CD8-positive, alpha-beta memory T cell (primary cell): ENCODE data around the gene RELN. TPM values are rescaled to one million over a fixed set of nuclear protein-coding genes. Genes with fewer than 3 reads are reported as not detected.

Source experiments
- CTCF ChIA-PET: fragments of 350-600 bp; sonication (Branson Sonifier 250); formaldehyde crosslinking; loops from one replicate; lab custom pipeline; 2021; ENCODE audit warnings: antibody characterized with exemption; lab: Charles Lee
- POLR2A ChIA-PET: fragments of 350-600 bp; sonication (Branson Sonifier 250); formaldehyde crosslinking; loops from one replicate; lab custom pipeline; 2021; ENCODE audit warnings: antibody characterized with exemption; lab: Charles Lee
- DNase-seq, 5 donors: peaks; one replicate each; pipeline versions ENCODE4 v3.0.0 to v3.0.0-alpha.2; 2020 to 2022; ENCODE audit warnings: mixed read lengths in 1 of 5
- H3K27ac ChIP-seq: one replicate; pipeline ENCODE4 v1.7.0; 2013; ENCODE audit warnings: low read depth, mild to moderate bottlenecking, low read length, moderate library complexity
- H3K27me3 ChIP-seq: 2 replicates; pipeline ENCODE4 v1.7.0; 2013; ENCODE audit warnings: low read length, mild to moderate bottlenecking; ENCODE audit not compliant: insufficient read depth, poor library complexity, severe bottlenecking
- H3K36me3 ChIP-seq: 2 replicates; pipeline ENCODE4 v1.7.0; 2013; ENCODE audit warnings: mild to moderate bottlenecking, low read length, moderate library complexity; ENCODE audit not compliant: insufficient read depth
- H3K4me1 ChIP-seq: 2 replicates; pipeline ENCODE4 v1.7.0; 2013; ENCODE audit warnings: mild to moderate bottlenecking, low read length, moderate library complexity; ENCODE audit not compliant: insufficient read depth
- H3K4me3 ChIP-seq: 2 replicates; pipeline ENCODE4 v1.7.0; 2013; ENCODE audit warnings: mild to moderate bottlenecking, low read length
- H3K9me3 ChIP-seq: 2 replicates; pipeline ENCODE4 v1.7.0; 2013; ENCODE audit warnings: mild to moderate bottlenecking, low read length
- H3K27ac Mint-ChIP-seq, 8 donors: one replicate each; pipeline ENCODE4 v1.8.0; 2020 to 2021; ENCODE audit warnings: mixed read lengths in 8 of 8, mild to moderate bottlenecking in 6 of 8, inconsistent platforms in 3 of 8, moderate library complexity in 3 of 8
- H3K27me3 Mint-ChIP-seq, 2 donors: one replicate each; pipeline ENCODE4 v1.8.0; 2020 to 2021; ENCODE audit warnings: mixed read lengths in 2 of 2, mild to moderate bottlenecking in 1 of 2, moderate library complexity in 1 of 2
- H3K36me3 Mint-ChIP-seq, 3 donors: one replicate each; pipeline ENCODE4 v1.8.0; 2020 to 2021; ENCODE audit warnings: mixed read lengths in 3 of 3, inconsistent platforms in 1 of 3, mild to moderate bottlenecking in 1 of 3
- H3K4me1 Mint-ChIP-seq, 3 donors: one replicate each; pipeline ENCODE4 v1.8.0; 2020 to 2021; ENCODE audit warnings: mixed read lengths in 3 of 3, inconsistent platforms in 1 of 3, mild to moderate bottlenecking in 1 of 3
- H3K4me3 Mint-ChIP-seq, 7 donors: one replicate each; pipeline ENCODE4 v1.8.0; 2020 to 2021; ENCODE audit warnings: mixed read lengths in 7 of 7, mild to moderate bottlenecking in 6 of 7, moderate library complexity in 4 of 7, inconsistent platforms in 2 of 7
- H3K9me3 Mint-ChIP-seq, 5 donors: one replicate each; pipeline ENCODE4 v1.8.0; 2020 to 2022; ENCODE audit warnings: mixed read lengths in 5 of 5, mild to moderate bottlenecking in 3 of 5, moderate library complexity in 2 of 5, inconsistent platforms in 1 of 5
- polyA plus RNA-seq: library from polyadenylated mRNA; unstranded; fragments of 300-500 nt; fragmentation: Illumina TruSeq; gene quantifications from one replicate; pipeline ENCODE4 v1.2.3, GENCODE V29; 2021
- total RNA-seq, 2 experiments: library from RNA; stranded (reverse); gene quantifications; one replicate each; pipeline ENCODE4 v1.2.3, GENCODE V29; 2021

RELN gene
- total and polyA plus RNA-seq, 3 experiments from 2014 or later, result not detected

- Mint-ChIP-seq H3K4me1 (no peaks in the 10 kb centered on the region), H3K36me3 (no peaks in the 10 kb centered on the region), H3K9me3 (peaks cover 0 to 3% (median 0%) of the 10 kb centered on the region in 5 donors), H3K27me3 (no peaks in the 10 kb centered on the region), H3K27ac (no peak overlapping the region), H3K4me3 (no peak overlapping the region)
- Histone ChIP-seq H3K27ac (no peak overlapping the region), H3K4me3 (no peak overlapping the region), H3K27me3 (no peaks in the 10 kb centered on the region), H3K36me3 (no peaks in the 10 kb centered on the region), H3K9me3 (no peaks in the 10 kb centered on the region), H3K4me1 (no peaks in the 10 kb centered on the region)
- ChIA-PET CTCF (no interaction called here), POLR2A (no interaction called here)
- no peak for DNase-seq
Measured at GRCh38 chr7:104024632-104025031, 35.2 kb upstream of the RELN start.

GRCh38 chr7:104023100-104023499 is 33.6 kb upstream of the RELN start:
- POLR2A ChIA-PET, result no interaction called here
- Mint-ChIP-seq H3K27me3 (peaks cover 0 to 1% of the 10 kb centered on the region in 2 donors), H3K27ac (no peak overlapping the region), H3K4me3 (no peak overlapping the region), H3K9me3 (no peaks in the 10 kb centered on the region), H3K4me1 (no peaks in the 10 kb centered on the region), H3K36me3 (no peaks in the 10 kb centered on the region)
- Histone ChIP-seq H3K4me3 (no peak overlapping the region), H3K9me3 (no peaks in the 10 kb centered on the region), H3K4me1 (no peaks in the 10 kb centered on the region), H3K36me3 (no peaks in the 10 kb centered on the region), H3K27me3 (no peaks in the 10 kb centered on the region), H3K27ac (no peak overlapping the region)
- CTCF ChIA-PET, result no interaction called here
- no peak for DNase-seq

GRCh38 chr7:104018425-104018824 is 29.0 kb upstream of the RELN start:
- no peak overlapping the region for H3K4me3 Mint-ChIP-seq
- CTCF ChIA-PET, result no interaction called here

GRCh38 chr7:104017001-104017400 is 27.5 kb upstream of the RELN start:
- no peak for DNase-seq
- ChIA-PET POLR2A (no interaction called here), CTCF (no interaction called here)
- Mint-ChIP-seq H3K4me1 (no peaks in the 10 kb centered on the region), H3K27ac (no peak overlapping the region), H3K36me3 (no peaks in the 10 kb centered on the region), H3K4me3 (no peak overlapping the region), H3K9me3 (peaks cover 0 to 4% (median 0%) of the 10 kb centered on the region in 5 donors), H3K27me3 (peaks cover 1 to 2% of the 10 kb centered on the region in 2 donors)
- H3K4me1 ChIP-seq, result no peaks in the 10 kb centered on the region
- H3K27me3 ChIP-seq, result no peaks in the 10 kb centered on the region
- no peaks in the 10 kb centered on the region for H3K36me3 ChIP-seq
- H3K4me3 ChIP-seq, result no peak overlapping the region
- no peaks in the 10 kb centered on the region for H3K9me3 ChIP-seq
- no peak overlapping the region for H3K27ac ChIP-seq

More at GRCh38 chr7:104018425-104018824, 29.0 kb upstream of the RELN start:
- peaks cover 0 to 1% of the 10 kb centered on the region in 2 donors for H3K27me3 Mint-ChIP-seq
- Histone ChIP-seq H3K9me3 (no peaks in the 10 kb centered on the region), H3K36me3 (no peaks in the 10 kb centered on the region), H3K27ac (no peak overlapping the region), H3K4me1 (no peaks in the 10 kb centered on the region), H3K27me3 (no peaks in the 10 kb centered on the region), H3K4me3 (no peak overlapping the region)
- H3K36me3 Mint-ChIP-seq, result no peaks in the 10 kb centered on the region
- DNase-seq, result no peak
- H3K27ac Mint-ChIP-seq, result no peak overlapping the region
- no peaks in the 10 kb centered on the region for H3K4me1 Mint-ChIP-seq
- POLR2A ChIA-PET, result no interaction called here
- peaks cover 0 to 4% (median 0%) of the 10 kb centered on the region in 5 donors for H3K9me3 Mint-ChIP-seq

GRCh38 chr7:104012835-104013234 is 23.4 kb upstream of the RELN start:
- CTCF ChIA-PET, result no interaction called here
- H3K27ac ChIP-seq, result no peak overlapping the region
- H3K27me3 ChIP-seq, result no peaks in the 10 kb centered on the region
- no peaks in the 10 kb centered on the region for H3K4me1 ChIP-seq
- H3K27ac Mint-ChIP-seq, result no peak overlapping the region
- H3K36me3 Mint-ChIP-seq, result no peaks in the 10 kb centered on the region
- H3K27me3 Mint-ChIP-seq, result peaks cover 0 to 21% of the 10 kb centered on the region in 2 donors
- H3K36me3 ChIP-seq, result no peaks in the 10 kb centered on the region
- no peaks in the 10 kb centered on the region for H3K4me1 Mint-ChIP-seq
- H3K4me3 Mint-ChIP-seq, result no peak overlapping the region
- peaks cover 0 to 4% (median 0%) of the 10 kb centered on the region in 5 donors for H3K9me3 Mint-ChIP-seq
- no peaks in the 10 kb centered on the region for H3K9me3 ChIP-seq
- DNase-seq, result no peak
- POLR2A ChIA-PET, result no interaction called here
- H3K4me3 ChIP-seq, result no peak overlapping the region

GRCh38 chr7:104011829-104012228 is 22.4 kb upstream of the RELN start:
- Mint-ChIP-seq H3K27ac (no peak overlapping the region), H3K27me3 (peaks cover 0 to 21% of the 10 kb centered on the region in 2 donors), H3K4me3 (no peak overlapping the region), H3K36me3 (no peaks in the 10 kb centered on the region), H3K9me3 (peaks cover 0 to 4% (median 0%) of the 10 kb centered on the region in 5 donors), H3K4me1 (no peaks in the 10 kb centered on the region)
- no peaks in the 10 kb centered on the region for H3K4me1 ChIP-seq
- CTCF ChIA-PET, result no interaction called here
- no peak for DNase-seq
- H3K27ac ChIP-seq, result no peak overlapping the region
- H3K4me3 ChIP-seq, result no peak overlapping the region
- POLR2A ChIA-PET, result no interaction called here
- H3K36me3 ChIP-seq, result no peaks in the 10 kb centered on the region
- no peaks in the 10 kb centered on the region for H3K27me3 ChIP-seq
- H3K9me3 ChIP-seq, result no peaks in the 10 kb centered on the region

- H3K4me1 ChIP-seq, result no peaks in the 10 kb centered on the region
- CTCF ChIA-PET, result no interaction called here
- no peaks in the 10 kb centered on the region for H3K27me3 ChIP-seq
- no peaks in the 10 kb centered on the region for H3K36me3 ChIP-seq
- Mint-ChIP-seq H3K36me3 (no peaks in the 10 kb centered on the region), H3K27ac (no peak overlapping the region), H3K4me1 (no peaks in the 10 kb centered on the region), H3K27me3 (peaks cover 0 to 21% of the 10 kb centered on the region in 2 donors), H3K4me3 (no peak overlapping the region), H3K9me3 (peaks cover 0 to 4% (median 0%) of the 10 kb centered on the region in 5 donors)
- POLR2A ChIA-PET, result no interaction called here
- DNase-seq, result no peak
- H3K9me3 ChIP-seq, result no peaks in the 10 kb centered on the region
- no peak overlapping the region for H3K27ac ChIP-seq
- H3K4me3 ChIP-seq, result no peak overlapping the region
Measured at GRCh38 chr7:104010052-104010909, 20.8 kb upstream of the RELN start.

- no peak for DNase-seq
- no peaks in the 10 kb centered on the region for H3K4me1 Mint-ChIP-seq
Measured at GRCh38 chr7:104008107-104008506, 18.6 kb upstream of the RELN start.

More at GRCh38 chr7:104008107-104008506, 18.6 kb upstream of the RELN start:
- peaks cover 0 to 3% (median 0%) of the 10 kb centered on the region in 5 donors for H3K9me3 Mint-ChIP-seq
- no peak overlapping the region for H3K4me3 Mint-ChIP-seq
- no peaks in the 10 kb centered on the region for H3K36me3 Mint-ChIP-seq
- POLR2A ChIA-PET, result no interaction called here
- H3K27ac Mint-ChIP-seq, result no peak overlapping the region
- H3K9me3 ChIP-seq, result no peaks in the 10 kb centered on the region
- no peak overlapping the region for H3K27ac ChIP-seq
- no peaks in the 10 kb centered on the region for H3K4me1 ChIP-seq
- no peaks in the 10 kb centered on the region for H3K27me3 ChIP-seq
- peaks cover 3 to 23% of the 10 kb centered on the region in 2 donors for H3K27me3 Mint-ChIP-seq
- H3K4me3 ChIP-seq, result no peak overlapping the region
- no peaks in the 10 kb centered on the region for H3K36me3 ChIP-seq
- CTCF ChIA-PET, result no interaction called here
